ENCODE results near the gene CACNA1A. TPM values are rescaled to one million over a fixed set of nuclear protein-coding genes. Genes with fewer than 3 reads are reported as not detected.
A peak's percentile ranks its signal among the peaks of the same experiment; 100 is the strongest.

The CACNA1A gene
- polyA plus RNA-seq, 3 donors, result 0.08 to 0.09 TPM; not detected in 1

DNA sequence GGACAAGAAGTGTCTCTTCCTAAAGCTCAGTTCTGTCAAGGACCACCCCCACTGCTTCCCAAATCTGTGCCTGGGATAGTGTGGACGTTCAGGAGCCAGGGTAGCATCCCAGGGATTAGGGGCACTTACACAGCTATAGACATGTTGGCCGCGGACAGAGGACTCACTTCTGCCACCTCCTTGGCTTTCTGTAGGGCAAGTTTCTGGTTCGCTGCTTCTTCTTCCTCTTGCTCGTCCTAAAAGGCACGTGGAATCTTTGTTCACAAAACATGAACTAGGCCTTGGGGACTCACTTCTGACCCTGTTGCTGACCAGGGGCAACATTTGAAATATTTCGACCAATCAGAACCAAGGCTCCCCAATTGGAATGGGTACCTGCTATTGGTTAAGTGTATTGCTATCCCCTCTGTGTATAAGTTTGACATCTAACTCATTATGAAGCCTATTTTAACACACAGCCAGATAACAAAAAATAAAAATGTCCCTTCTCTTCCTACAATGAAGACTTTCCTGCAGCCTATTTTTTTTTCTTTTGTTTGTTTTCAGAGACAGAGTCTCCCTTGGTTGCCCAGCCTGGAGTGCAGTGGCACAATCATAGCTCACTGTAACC, 205.8 kb downstream of the CACNA1A start:
- Mint-ChIP-seq H3K4me1 (peaks cover 4% of the 10 kb centered on the region), H3K4me3 (no peak overlapping the region), H3K9me3 (peaks cover 0 to 2% (median 0%) of the 10 kb centered on the region in 7 donors), H3K36me3 (peaks cover 0 to 3% of the 10 kb centered on the region in 2 donors), H3K27me3 (ENCODE audit: low read depth in 3 of 3) (peaks cover 16 to 54% (median 25%) of the 10 kb centered on the region in 3 donors), H3K27ac (no peak overlapping the region)
- H3K4me2 ChIP-seq (replicated peaks; ENCODE audit: extremely low read depth, low read length, poor library complexity, severe bottlenecking), result no peak overlapping the region
- peaks cover 0 to 19% of the 10 kb centered on the region in 2 donors for H3K27me3 ChIP-seq (ENCODE audit: control insufficient read depth in 2 of 2, insufficient read depth in 2 of 2, low read length in 2 of 2)
- no peaks in the 10 kb centered on the region for H4K20me1 ChIP-seq (ENCODE audit: insufficient read depth, low read length)
- intact Hi-C loops (cut with micrococcal nuclease), result no loop called here
- H3K4me1 ChIP-seq (ENCODE audit: control insufficient read depth in 1 of 2, insufficient read depth in 2 of 2, low read length in 2 of 2), result no peaks in the 10 kb centered on the region
- TF ChIP-seq, protein P1, sequence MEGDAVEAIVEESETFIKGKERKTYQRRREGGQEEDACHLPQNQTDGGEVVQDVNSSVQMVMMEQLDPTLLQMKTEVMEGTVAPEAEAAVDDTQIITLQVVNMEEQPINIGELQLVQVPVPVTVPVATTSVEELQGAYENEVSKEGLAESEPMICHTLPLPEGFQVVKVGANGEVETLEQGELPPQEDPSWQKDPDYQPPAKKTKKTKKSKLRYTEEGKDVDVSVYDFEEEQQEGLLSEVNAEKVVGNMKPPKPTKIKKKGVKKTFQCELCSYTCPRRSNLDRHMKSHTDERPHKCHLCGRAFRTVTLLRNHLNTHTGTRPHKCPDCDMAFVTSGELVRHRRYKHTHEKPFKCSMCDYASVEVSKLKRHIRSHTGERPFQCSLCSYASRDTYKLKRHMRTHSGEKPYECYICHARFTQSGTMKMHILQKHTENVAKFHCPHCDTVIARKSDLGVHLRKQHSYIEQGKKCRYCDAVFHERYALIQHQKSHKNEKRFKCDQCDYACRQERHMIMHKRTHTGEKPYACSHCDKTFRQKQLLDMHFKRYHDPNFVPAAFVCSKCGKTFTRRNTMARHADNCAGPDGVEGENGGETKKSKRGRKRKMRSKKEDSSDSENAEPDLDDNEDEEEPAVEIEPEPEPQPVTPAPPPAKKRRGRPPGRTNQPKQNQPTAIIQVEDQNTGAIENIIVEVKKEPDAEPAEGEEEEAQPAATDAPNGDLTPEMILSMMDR (IDR thresholded peaks at IDR 0.05), result no peak
- 69% methylated on average over 5 of the region's 7 CpGs for WGBS (ENCODE audit: insufficient coverage)
- H3K9ac ChIP-seq (ENCODE audit: insufficient read depth, low read length, poor library complexity, severe bottlenecking), result no peak overlapping the region
- H2AFZ ChIP-seq (ENCODE audit: insufficient read depth, low read depth, low read length, poor library complexity, severe bottlenecking), result no peak overlapping the region
- H3K79me2 ChIP-seq (ENCODE audit: insufficient read depth, low read length), result no peaks in the 10 kb centered on the region
- no peaks in the 10 kb centered on the region for H3K36me3 ChIP-seq (replicated peaks in 1 of 2; ENCODE audit: control insufficient read depth in 1 of 2, insufficient read depth in 2 of 2, low read length in 2 of 2)
- DNase-seq, result no peak
- H3K27ac ChIP-seq (ENCODE audit: low read depth in 1 of 2, low read length in 2 of 2), result no peak overlapping the region
- no peak overlapping the region for H3K4me3 ChIP-seq (replicated peaks in 1 of 3; ENCODE audit: low read depth in 2 of 3, low read length in 3 of 3)
- no peaks in the 10 kb centered on the region for H3K9me3 ChIP-seq (replicated peaks in 1 of 2; ENCODE audit: control insufficient read depth in 1 of 2, insufficient read depth in 1 of 2, low read length in 2 of 2)

DNA sequence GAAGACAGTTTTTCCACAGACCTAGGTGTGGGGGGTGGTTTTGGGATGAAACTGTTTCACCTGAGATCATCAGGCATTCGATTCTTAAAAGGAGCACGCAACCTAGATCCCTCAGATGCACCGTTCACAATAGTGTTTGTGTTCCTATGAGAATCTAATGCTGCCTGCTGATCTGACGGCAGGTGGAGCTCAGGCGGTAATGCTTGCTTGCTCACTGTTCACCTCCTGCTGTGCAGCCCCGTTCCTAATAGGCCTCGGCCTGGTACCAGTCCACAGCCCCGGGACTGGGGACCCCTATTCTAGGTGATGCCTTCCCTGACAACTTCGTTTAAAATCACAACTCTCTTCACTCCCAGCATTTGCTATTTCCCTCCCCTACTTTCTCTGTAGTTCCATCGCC, 206.4 kb downstream of the CACNA1A start:
- H3K9me3 ChIP-seq (replicated peaks in 1 of 2; ENCODE audit: control insufficient read depth in 1 of 2, insufficient read depth in 1 of 2, low read length in 2 of 2), result no peaks in the 10 kb centered on the region
- no peak overlapping the region for H3K27ac Mint-ChIP-seq
- WGBS (ENCODE audit: insufficient coverage), result 86% methylated on average over 8 of the region's 10 CpGs

More for the DNA sequence above, 206.4 kb downstream of the CACNA1A start:
- H3K79me2 ChIP-seq (ENCODE audit: insufficient read depth, low read length), result no peaks in the 10 kb centered on the region
- no peaks in the 10 kb centered on the region for H3K36me3 ChIP-seq (replicated peaks in 1 of 2; ENCODE audit: control insufficient read depth in 1 of 2, insufficient read depth in 2 of 2, low read length in 2 of 2)
- TF ChIP-seq, protein P1 (IDR thresholded peaks at IDR 0.05), result no peak
- Mint-ChIP-seq H3K4me3 (peak overlapping the region in 1 of 2 donors; percentile 74), H3K27me3 (ENCODE audit: low read depth in 3 of 3) (peaks cover 16 to 59% (median 25%) of the 10 kb centered on the region in 3 donors), H3K36me3 (peaks cover 0 to 3% of the 10 kb centered on the region in 2 donors), H3K4me1 (peaks cover 4% of the 10 kb centered on the region), H3K9me3 (peaks cover 0 to 3% (median 0%) of the 10 kb centered on the region in 7 donors)
- no peak overlapping the region for H3K4me2 ChIP-seq (replicated peaks; ENCODE audit: extremely low read depth, low read length, poor library complexity, severe bottlenecking)
- DNase-seq, result no peak
- H4K20me1 ChIP-seq (ENCODE audit: insufficient read depth, low read length), result no peaks in the 10 kb centered on the region
- H3K27me3 ChIP-seq (ENCODE audit: control insufficient read depth in 2 of 2, insufficient read depth in 2 of 2, low read length in 2 of 2), result peaks cover 0 to 19% of the 10 kb centered on the region in 2 donors
- H3K4me3 ChIP-seq (replicated peaks in 1 of 3; ENCODE audit: low read depth in 2 of 3, low read length in 3 of 3), result no peak overlapping the region
- no peaks in the 10 kb centered on the region for H3K4me1 ChIP-seq (ENCODE audit: control insufficient read depth in 1 of 2, insufficient read depth in 2 of 2, low read length in 2 of 2)
- no peak overlapping the region for H3K9ac ChIP-seq (ENCODE audit: insufficient read depth, low read length, poor library complexity, severe bottlenecking)
- intact Hi-C loops (cut with micrococcal nuclease), result no loop called here
- H3K27ac ChIP-seq (ENCODE audit: low read depth in 1 of 2, low read length in 2 of 2), result no peak overlapping the region
- no peak overlapping the region for H2AFZ ChIP-seq (ENCODE audit: insufficient read depth, low read depth, low read length, poor library complexity, severe bottlenecking)

Measured in CD14-positive monocyte (primary cell).